Type B pancreatic cell (in vitro differentiated cells): ENCODE data around the gene GNAT1. TPM values are rescaled to one million over a fixed set of nuclear protein-coding genes. Genes with fewer than 3 reads are reported as not detected.
A peak's percentile ranks its signal among the peaks of the same experiment; 100 is the strongest.

Source experiments
- DNase-seq: peaks from one replicate; pipeline ENCODE4 v3.0.0; 2021; ENCODE audit warnings: mixed read lengths; ENCODE audit not compliant: unreplicated experiment; ENCODE audit errors: extremely low spot score
- H3K27ac Mint-ChIP-seq: 2 replicates; pipeline ENCODE4 v1.8.0; 2021; ENCODE audit warnings: mild to moderate bottlenecking, mixed read lengths
- H3K27me3 Mint-ChIP-seq: 2 replicates; pipeline ENCODE4 v1.8.0; 2021; ENCODE audit warnings: mixed read lengths
- H3K36me3 Mint-ChIP-seq: 2 replicates; pipeline ENCODE4 v1.8.0; 2021; ENCODE audit warnings: mixed read lengths
- H3K4me1 Mint-ChIP-seq: one replicate; pipeline ENCODE4 v1.8.0; 2021; ENCODE audit warnings: mixed read lengths; ENCODE audit not compliant: unreplicated experiment
- H3K4me3 Mint-ChIP-seq: 2 replicates; pipeline ENCODE4 v1.8.0; 2021; ENCODE audit warnings: mild to moderate bottlenecking, mixed read lengths
- H3K9me3 Mint-ChIP-seq: 2 replicates; pipeline ENCODE4 v1.8.0; 2021; ENCODE audit warnings: mixed read lengths
- total RNA-seq: library from RNA; stranded (reverse); gene quantifications from 2 replicates; pipeline ENCODE4 v1.2.1, GENCODE V29; 2021; ENCODE audit warnings: low replicate concordance
- TF ChIP-seq, protein P1 (sequence below): fragments of 200-600 bp; sonication (generic); conservative IDR thresholded peaks from 2 replicates; pipeline ENCODE4 v1.5.0; 2021; ENCODE audit warnings: antibody characterized with exemption, mild to moderate bottlenecking

Gene GNAT1
- total RNA-seq, 1 donor from 2014 or later, result not detected

- Mint-ChIP-seq H3K27me3 (no peaks in the 10 kb centered on the region), H3K27ac (peak overlapping the region; percentile 39), H3K4me3 (no peak overlapping the region), H3K36me3 (peaks cover 16% of the 10 kb centered on the region), H3K4me1 (peaks cover 48% of the 10 kb centered on the region), H3K9me3 (no peaks in the 10 kb centered on the region)
- TF ChIP-seq, protein P1, sequence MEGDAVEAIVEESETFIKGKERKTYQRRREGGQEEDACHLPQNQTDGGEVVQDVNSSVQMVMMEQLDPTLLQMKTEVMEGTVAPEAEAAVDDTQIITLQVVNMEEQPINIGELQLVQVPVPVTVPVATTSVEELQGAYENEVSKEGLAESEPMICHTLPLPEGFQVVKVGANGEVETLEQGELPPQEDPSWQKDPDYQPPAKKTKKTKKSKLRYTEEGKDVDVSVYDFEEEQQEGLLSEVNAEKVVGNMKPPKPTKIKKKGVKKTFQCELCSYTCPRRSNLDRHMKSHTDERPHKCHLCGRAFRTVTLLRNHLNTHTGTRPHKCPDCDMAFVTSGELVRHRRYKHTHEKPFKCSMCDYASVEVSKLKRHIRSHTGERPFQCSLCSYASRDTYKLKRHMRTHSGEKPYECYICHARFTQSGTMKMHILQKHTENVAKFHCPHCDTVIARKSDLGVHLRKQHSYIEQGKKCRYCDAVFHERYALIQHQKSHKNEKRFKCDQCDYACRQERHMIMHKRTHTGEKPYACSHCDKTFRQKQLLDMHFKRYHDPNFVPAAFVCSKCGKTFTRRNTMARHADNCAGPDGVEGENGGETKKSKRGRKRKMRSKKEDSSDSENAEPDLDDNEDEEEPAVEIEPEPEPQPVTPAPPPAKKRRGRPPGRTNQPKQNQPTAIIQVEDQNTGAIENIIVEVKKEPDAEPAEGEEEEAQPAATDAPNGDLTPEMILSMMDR, result no peak
- no peak for DNase-seq
Observed at GRCh38 chr3:50164481-50164880, 26.9 kb upstream of the GNAT1 start.

DNA sequence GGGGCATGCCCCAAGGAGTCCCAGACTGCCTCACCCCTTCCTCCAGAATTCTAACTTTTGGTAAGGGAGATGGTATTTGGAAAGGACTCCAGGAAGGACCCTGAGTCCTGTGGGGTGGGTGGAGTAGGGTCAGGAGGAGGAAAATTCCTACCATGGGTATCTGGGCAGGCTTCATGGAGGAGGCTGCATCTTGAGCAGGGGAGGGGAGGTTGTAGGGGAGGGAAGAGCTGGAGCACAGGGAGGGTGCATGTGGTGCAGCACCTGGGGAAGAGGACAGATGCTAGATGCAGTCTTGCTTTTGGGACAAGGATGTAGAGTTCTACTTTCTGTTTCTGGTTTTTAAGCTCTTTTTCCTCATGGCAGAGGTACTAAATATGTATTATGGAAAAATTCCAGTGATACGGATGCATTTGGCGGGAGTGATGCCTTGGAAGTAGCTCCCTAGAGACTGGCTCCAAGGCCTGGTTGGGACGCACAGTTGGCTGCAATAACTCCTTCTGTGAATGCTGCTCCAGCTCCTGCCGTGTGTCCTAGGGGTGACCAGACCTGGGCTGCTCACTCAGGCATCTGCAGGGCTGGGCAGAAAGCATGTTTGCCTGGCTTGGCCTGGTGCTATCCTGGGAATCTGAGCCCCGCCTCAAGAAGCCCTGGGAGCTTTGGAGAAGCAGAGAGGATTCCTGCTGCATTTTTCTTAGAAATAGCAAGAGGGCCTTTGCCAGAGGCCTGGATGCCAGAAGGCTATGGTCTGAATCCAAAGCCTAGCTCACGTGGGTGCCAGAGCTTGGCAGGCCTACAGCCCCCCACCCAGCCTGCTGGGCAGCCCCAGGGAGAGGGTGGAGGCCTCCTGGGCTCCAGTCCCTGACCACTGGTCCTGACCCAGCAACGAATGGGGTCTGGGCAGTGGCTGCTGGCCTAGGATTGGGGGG, 26.2 kb upstream of the GNAT1 start:
- no peak for DNase-seq
- Mint-ChIP-seq H3K36me3 (peaks cover 9% of the 10 kb centered on the region), H3K27me3 (no peaks in the 10 kb centered on the region), H3K27ac (no peak overlapping the region), H3K9me3 (no peaks in the 10 kb centered on the region), H3K4me3 (no peak overlapping the region), H3K4me1 (peaks cover 41% of the 10 kb centered on the region)
- TF ChIP-seq, protein P1, result no peak

DNA sequence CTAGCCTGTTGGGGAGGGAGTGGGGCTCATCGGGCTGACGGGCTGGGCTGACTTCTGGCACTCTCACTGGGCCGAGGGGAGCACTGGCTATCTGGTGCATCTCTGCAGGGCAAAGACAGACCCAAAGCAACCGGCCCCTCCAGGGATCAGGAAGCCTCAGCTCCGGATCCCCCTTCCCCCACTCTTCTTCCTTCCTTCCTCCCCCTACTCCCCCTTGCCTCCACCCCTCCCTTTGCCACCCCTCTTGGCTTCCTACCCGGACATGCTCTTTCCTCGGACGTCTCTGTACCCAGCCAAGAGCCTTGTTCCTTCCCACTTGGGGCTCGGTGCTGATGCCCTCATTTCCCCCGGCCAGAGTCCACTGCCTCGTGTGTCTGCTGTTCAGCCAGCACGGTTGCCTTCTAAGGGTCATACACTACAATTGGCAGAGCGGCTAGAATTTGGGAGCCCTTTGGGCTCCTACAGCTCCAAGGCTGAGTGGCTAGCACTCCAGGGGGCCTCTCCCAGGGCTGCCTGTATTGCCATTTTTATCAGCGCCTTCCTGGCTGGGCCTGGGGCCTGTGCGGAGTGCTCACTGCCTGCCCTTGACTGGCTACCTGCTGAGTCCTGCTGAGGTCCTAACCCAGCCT, 25.4 kb upstream of the GNAT1 start:
- Mint-ChIP-seq H3K9me3 (no peaks in the 10 kb centered on the region), H3K36me3 (peaks cover 9% of the 10 kb centered on the region), H3K4me3 (no peak overlapping the region), H3K4me1 (peaks cover 40% of the 10 kb centered on the region), H3K27me3 (no peaks in the 10 kb centered on the region), H3K27ac (no peak overlapping the region)
- TF ChIP-seq, protein P1, result no peak
- no peak for DNase-seq

GRCh38 chr3:50166620-50167019, 24.8 kb upstream of the GNAT1 start:
- peaks cover 9% of the 10 kb centered on the region for H3K36me3 Mint-ChIP-seq
- H3K4me1 Mint-ChIP-seq, result peaks cover 37% of the 10 kb centered on the region
- H3K9me3 Mint-ChIP-seq, result no peaks in the 10 kb centered on the region
- H3K4me3 Mint-ChIP-seq, result peak overlapping the region; percentile 67
- H3K27ac Mint-ChIP-seq, result peak overlapping the region; percentile 77
- DNase-seq, result no peak
- TF ChIP-seq, protein P1, result no peak
- H3K27me3 Mint-ChIP-seq, result no peaks in the 10 kb centered on the region

GRCh38 chr3:50167069-50167840, 24.2 kb upstream of the GNAT1 start:
- Mint-ChIP-seq H3K9me3 (no peaks in the 10 kb centered on the region), H3K27me3 (no peaks in the 10 kb centered on the region), H3K27ac (peak overlapping the region; percentile 77), H3K36me3 (peaks cover 9% of the 10 kb centered on the region), H3K4me3 (peak overlapping the region; percentile 67), H3K4me1 (peaks cover 36% of the 10 kb centered on the region)
- no peak for DNase-seq
- TF ChIP-seq, protein P1, result no peak
